UCSD-AML1 (cell line): Measurements from ENCODE around the gene OLFML2A.
"Not testable (repeated sequence)": the region's sequence is repeated elsewhere in the genome, so short reads cannot be mapped to it uniquely, and the experiment has no call there.

Source experiments
- DNase-seq: peaks from one replicate; lab custom pipeline; 2025; ENCODE audit not compliant: unreplicated experiment; lab: John Stamatoyannopoulos, UW

OLFML2A gene

GRCh38 chr9:124760719-124761118 lies 16.2 kb upstream of the OLFML2A start:
- no peak for DNase-seq

GRCh38 chr9:124761196-124761595 lies 15.7 kb upstream of the OLFML2A start:
- DNase-seq = no peak

DNA sequence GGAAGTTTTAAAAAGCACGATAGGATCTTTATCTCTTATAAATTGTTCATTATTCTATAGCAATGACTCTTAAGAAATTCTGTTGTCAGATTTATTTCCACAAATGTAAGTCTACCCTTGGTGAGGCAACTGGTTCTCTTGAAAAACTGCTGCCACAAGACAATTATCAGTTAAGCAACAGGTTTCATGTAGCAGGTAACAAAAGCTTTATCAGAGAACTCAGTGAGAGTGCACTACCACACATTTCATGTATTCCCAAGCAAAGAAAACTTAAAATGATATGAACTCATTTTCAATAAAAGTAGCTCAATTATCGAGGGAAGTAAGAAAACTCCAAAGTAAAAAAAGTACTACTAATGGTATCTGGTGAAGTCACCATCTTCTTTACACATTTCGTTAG lies 15.2 kb upstream of the OLFML2A start:
- no peak for DNase-seq

- DNase-seq = no peak
Measured at GRCh38 chr9:124762633-124763032, 14.3 kb upstream of the OLFML2A start.

DNA sequence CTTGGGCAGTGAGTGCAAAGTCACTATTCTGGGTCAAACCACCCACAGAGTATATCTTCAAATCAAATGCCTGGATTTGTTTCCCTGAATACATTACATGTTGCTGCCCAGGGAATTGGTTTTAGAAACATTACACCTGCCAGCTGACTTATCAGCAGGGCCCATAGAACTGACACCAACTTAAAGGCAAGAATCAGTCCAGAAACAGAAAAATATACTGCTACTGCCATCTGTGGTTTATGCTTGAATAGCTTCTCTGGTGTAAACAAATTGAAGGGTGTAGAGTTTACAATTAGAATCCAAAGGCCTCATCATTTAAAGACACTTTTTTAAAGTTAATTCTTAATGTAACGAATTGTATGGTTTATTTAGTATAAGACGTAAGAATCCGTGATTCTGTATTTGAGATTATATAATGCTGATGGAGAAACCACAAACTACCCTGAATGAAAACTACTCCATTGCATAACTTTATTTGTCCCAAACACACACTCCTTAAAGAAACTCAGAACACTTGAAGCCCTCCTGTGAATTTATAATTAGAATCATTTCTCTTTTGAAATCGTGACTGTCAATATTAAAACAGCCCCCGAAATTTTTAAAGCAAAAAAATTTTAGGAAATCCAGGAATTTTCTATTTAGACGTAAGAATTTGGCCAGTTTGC lies 12.0 kb upstream of the OLFML2A start:
- DNase-seq = no peak

- DNase-seq = no peak
Measured at GRCh38 chr9:124765439-124765835, 11.5 kb upstream of the OLFML2A start.

DNA sequence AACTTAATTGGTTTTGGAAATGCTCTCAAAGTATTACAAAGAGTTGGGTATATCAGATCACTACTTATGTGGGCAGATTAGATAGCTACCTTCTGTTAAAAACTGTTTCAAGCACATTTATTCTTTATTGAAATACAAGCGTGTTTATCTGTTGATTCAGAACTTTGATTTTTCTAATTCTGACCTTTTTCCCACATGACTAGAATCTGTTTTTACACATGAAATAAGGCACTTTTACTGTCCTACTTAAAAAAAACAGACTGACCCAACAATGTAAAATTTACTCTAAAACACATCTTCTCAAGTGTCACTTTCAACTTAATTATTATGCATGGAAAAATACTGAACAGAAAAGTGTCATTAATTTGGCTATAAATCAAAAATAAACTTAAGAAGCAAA lies 10.6 kb upstream of the OLFML2A start:
- no peak for DNase-seq

DNA sequence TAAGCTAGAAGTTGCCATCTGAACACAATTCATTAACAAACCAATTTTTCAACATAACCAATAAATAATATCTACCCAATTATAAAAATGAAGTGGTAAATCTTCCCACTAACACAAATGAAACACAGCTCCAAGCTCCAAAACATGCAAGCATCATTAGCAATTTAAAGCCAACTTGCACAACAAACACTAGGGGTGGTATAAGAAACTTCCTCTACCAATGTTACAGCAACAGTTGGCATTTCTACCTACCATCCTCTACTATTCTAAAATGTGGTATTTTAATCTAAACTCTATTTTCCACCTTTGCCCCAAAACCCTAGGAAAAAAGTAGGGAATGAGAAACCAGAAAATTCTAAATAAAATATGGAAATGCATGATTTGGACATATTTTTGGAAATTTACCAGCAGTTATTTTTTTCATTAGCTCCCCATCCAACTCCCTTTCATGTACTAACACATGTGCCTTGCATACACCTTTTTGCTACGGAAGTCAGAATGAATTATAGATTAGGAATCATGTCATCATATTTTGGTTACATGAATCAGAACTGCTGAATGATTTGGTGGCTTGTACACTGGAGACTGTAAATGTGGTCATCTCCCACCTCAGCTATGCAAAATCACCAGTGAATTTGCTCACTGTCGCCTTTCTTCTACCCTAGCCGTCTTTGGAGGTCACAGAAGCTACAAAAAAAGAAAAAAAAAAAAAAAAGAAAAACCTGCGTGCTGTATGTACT lies 9.9 kb upstream of the OLFML2A start:
- DNase-seq = no peak

- no peak for DNase-seq
Measured at GRCh38 chr9:124767821-124768220, 9.1 kb upstream of the OLFML2A start.

- no peak for DNase-seq
Measured at GRCh38 chr9:124768334-124768733, 8.6 kb upstream of the OLFML2A start.

GRCh38 chr9:124768750-124769548 lies 8.0 kb upstream of the OLFML2A start:
- DNase-seq = no peak

DNA sequence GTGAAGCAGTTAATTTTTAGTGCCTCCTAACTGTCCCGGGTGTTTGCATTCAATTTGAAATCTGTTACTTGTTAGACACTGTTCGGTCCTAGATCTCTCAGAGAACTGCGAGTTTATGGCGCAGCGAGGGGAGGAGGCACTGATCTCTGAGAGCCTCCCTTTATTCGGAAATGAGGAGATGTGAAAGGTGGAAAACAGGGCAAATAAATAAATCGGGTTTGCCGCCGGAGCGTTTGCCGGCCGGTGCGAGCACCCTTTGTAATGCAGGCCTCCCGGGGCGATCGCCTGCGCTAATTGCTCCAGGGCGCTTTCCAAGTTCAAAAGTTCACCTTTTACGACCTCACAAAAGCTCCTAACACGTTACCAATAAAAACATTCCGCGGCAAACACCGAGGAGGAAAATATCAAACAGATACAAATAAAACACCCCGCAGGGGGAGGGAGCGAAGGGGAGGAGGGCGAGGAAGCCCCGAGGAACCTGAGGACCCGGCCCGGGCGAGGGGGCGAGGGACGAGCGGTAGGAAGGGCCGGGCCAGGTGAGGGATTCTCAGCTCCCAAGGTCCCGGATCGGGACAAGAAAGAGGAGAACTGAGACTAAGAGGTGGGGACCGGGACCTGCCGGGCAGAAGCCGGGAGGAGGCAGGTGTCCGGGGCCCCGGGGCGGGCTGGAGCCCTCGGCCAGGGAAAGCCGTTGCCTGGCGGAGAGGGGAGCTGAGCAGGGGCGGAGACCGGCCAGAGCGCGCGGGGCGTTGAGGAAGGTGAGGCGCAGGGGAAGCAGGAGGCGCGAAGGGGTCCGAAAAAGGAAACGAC lies 7.2 kb upstream of the OLFML2A start:
- DNase-seq = no peak

- DNase-seq = peak; percentile 81
Measured at GRCh38 chr9:124770359-124771020, 6.4 kb upstream of the OLFML2A start.

GRCh38 chr9:124771021-124771866 lies 5.7 kb upstream of the OLFML2A start, which contains the start of gene NR6A1:
Gene NR6A1, minus strand, starts transcription at chr9:124771311.
- DNase-seq = peak; percentile 94

DNA sequence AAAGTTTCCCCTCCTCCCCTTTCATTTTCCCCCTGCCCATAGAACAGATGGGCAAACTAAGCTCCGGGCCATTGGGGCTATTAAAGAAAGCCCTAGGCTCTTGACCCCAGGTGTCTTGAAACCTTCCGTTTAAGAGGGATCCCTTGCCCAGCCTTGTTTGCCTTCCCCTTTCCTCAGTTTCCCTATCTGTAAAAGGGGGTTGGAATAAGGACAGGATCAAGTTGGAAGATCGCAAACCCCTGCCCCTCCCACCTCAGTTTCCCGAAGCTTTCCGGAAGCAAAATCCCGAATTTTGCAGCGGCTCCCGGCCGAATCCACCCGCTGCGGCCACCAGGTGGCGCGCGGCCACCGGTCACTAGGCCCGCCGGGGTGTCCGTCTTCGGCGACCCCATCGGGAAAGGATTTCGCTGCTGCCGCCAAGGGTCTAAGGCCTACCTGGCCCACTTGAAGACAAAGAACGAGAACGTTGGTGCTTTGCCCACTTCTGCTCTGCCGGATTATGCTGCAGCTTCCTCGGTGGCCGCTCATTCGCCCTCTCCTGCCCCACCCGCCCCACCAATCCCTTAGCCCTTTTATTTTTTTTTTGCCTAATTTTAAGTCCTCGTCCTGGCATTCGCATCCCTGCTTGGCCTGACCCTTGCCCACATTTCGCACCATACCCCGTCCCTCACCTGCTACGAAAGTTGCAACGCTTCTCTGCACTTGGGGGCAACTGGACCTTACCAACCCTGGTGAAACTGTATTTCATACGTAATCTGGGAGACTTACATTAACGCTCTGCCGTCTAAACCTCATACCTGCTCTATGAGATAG lies 4.9 kb upstream of the OLFML2A start:
- DNase-seq = peak; percentile 66

- not testable (repeated sequence) for DNase-seq
Measured at GRCh38 chr9:124772877-124773276, 4.1 kb upstream of the OLFML2A start.

GRCh38 chr9:124773473-124774128 lies 3.3 kb upstream of the OLFML2A start:
- no peak for DNase-seq
